HG03095 (cell line): ENCODE results near the gene ZNF653.

Experiments
- ATAC-seq: cut with Tn5 transposase; IDR thresholded peaks from one replicate; pipeline ENCODE4 v1.9.1; 2021; ENCODE audit warnings: moderate library complexity; ENCODE audit not compliant: unreplicated experiment

Gene ZNF653

GRCh38 chr19:11505504-11506100, at the start of gene ZNF653:
Gene ZNF653, minus strand, starts transcription at chr19:11505839. Its CDS starts 53 bp downstream, at chr19:11505786.
- ATAC-seq, result peak; percentile 32

GRCh38 chr19:11555246-11555645, 49.6 kb upstream of the ZNF653 start:
- ATAC-seq, result no peak

- ATAC-seq, result no peak
Observed at GRCh38 chr19:11554160-11554559, 48.5 kb upstream of the ZNF653 start.

- ATAC-seq, result no peak
Observed at GRCh38 chr19:11552666-11553372, 47.2 kb upstream of the ZNF653 start.

- ATAC-seq, result no peak
Observed at GRCh38 chr19:11551603-11552235, 46.1 kb upstream of the ZNF653 start.

GRCh38 chr19:11550265-11550664, 44.6 kb upstream of the ZNF653 start:
- ATAC-seq, result no peak

GRCh38 chr19:11549386-11549953, 43.8 kb upstream of the ZNF653 start:
- ATAC-seq, result no peak

GRCh38 chr19:11547929-11548700, 42.5 kb upstream of the ZNF653 start:
- ATAC-seq, result no peak

GRCh38 chr19:11541238-11541637, 35.6 kb upstream of the ZNF653 start:
- no peak for ATAC-seq

- ATAC-seq, result no peak
Observed at GRCh38 chr19:11540645-11541044, 35.0 kb upstream of the ZNF653 start.

- ATAC-seq, result no peak
Observed at GRCh38 chr19:11539495-11540365, 34.1 kb upstream of the ZNF653 start.

- no peak for ATAC-seq
Observed at GRCh38 chr19:11538232-11539036, 32.8 kb upstream of the ZNF653 start, which contains the start of gene CNN1. Gene CNN1, plus strand, starts transcription at chr19:11538851. Its CDS starts 77 bp downstream, at chr19:11538928.

- peak; percentile 67 for ATAC-seq
Observed at GRCh38 chr19:11535792-11536595, 30.4 kb upstream of the ZNF653 start.

- ATAC-seq, result no peak
Observed at GRCh38 chr19:11534948-11535347, 29.3 kb upstream of the ZNF653 start.

- ATAC-seq, result no peak
Observed at GRCh38 chr19:11534538-11534937, 28.9 kb upstream of the ZNF653 start.

GRCh38 chr19:11530432-11530831, 24.8 kb upstream of the ZNF653 start:
- no peak for ATAC-seq

GRCh38 chr19:11528551-11529341, 23.1 kb upstream of the ZNF653 start, which contains the start of gene ECSIT:
Gene ECSIT, minus strand, starts transcription at chr19:11529134. Its CDS starts 9,964 bp downstream, at chr19:11519170.
- ATAC-seq, result peak; percentile 90
